Measurements from ENCODE around the gene ATXN1L.
"Not testable (repeated sequence)": the region's sequence is repeated elsewhere in the genome, so short reads cannot be mapped to it uniquely, and the experiment has no call there.

Gene ATXN1L

DNA sequence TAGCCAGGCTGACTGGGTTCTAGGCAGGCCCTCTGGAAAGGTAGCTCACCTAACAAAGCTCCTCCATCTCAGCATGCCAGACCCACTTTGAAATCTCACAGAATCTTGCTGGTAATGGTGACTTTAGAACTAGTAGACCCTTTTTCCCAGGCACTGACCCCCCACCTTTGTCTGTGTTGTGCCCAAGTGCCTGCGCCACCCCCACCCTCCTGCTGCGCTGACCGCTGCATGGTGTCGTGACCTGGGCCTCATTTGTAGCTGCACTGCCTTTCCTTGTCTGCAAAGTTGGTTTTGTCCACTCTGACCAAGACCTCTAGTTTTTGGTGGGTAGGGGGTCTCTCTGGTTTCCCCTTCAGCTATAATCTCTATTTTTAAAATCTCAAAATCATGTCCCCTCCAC, 6.8 kb downstream of the ATXN1L start:
- DNase-seq (ENCODE audit: low read depth in 1 of 2, low spot score in 1 of 2): no peak

DNA sequence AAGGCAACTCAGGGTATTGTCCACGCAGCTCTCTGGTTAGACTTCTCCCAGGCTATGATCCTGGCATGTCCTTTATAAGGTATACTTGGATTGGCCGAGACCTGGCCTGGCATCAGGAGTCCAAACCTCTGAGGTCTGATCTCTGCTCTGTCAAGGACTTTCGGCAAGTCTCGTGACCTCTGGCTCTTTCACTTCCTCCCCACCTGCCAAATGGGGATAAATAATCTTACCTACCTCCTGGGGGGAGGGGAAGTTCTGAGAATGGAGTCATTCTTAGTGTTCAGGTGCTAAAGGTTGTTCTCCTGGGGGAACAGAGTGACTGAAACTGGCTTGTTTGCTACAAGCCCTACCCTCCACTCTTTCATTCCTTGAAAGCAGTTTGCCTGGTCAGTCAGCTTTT, 7.6 kb downstream of the ATXN1L start:
- no peak for DNase-seq (ENCODE audit: low read depth in 1 of 2, low spot score in 1 of 2)

DNA sequence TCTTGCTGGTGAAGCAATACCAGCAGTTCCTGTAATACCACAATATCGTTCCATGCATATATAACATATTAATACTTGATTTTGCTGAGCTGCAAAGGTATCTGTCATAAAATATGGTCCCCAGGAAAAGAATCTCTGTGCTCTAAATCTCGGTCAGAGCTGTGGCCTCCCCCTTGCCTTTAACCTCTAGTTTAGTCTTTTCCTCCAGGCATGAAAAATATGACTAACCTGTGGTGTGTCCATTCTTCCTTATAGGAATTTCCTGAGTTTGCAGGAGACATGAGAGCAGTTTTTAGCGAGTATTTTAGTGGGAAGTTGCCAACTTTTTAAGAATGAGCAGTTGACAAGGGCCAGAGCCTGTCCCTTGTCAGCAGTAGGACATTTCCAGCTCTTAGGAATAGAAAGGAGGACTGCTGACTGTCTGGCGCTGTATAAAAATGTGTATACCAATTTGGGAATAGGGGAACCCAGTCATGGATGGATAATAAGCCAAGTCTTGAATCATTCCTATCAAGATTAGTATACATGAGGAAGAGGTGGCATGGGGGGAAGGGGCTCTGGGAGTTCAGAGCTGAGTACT, 8.7 kb downstream of the ATXN1L start:
- no peak for DNase-seq (ENCODE audit: low read depth in 1 of 2, low spot score in 1 of 2)

DNA sequence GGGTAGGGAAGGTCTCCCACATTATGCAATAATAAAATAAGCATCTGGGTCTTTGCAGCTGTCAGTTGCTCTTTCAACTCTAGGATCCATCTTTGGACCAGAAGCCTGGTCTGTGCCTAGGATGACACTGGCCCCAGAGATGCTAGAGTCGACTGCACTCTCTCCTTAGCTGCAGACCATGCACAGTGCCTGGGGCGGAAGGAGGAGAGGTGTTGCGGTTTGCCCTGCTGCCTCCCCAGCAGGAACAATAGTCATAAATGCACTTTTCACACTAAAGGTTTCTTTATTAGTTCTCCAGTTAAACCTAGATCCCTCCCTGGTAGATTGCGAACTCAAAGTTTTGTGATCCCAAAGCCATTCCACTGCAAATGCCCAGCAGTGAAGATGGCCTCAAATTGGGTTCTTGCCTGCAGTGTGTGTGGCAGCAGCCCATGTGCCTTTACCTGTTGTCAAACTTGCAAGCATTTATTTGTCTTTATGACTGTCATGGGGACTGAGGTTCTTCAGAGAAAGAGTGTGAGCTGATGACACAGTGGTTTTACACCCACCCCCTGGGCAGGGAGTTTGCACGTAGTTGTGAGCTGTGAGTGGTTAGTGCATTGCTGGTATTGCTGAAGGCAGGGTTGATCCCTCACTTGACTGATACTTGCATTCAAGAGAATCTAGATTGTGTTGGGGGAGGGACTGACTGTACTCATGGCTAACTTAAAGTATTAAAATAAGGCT, 10.3 kb downstream of the ATXN1L start:
- no peak for DNase-seq (ENCODE audit: low read depth in 1 of 2, low spot score in 1 of 2)

DNA sequence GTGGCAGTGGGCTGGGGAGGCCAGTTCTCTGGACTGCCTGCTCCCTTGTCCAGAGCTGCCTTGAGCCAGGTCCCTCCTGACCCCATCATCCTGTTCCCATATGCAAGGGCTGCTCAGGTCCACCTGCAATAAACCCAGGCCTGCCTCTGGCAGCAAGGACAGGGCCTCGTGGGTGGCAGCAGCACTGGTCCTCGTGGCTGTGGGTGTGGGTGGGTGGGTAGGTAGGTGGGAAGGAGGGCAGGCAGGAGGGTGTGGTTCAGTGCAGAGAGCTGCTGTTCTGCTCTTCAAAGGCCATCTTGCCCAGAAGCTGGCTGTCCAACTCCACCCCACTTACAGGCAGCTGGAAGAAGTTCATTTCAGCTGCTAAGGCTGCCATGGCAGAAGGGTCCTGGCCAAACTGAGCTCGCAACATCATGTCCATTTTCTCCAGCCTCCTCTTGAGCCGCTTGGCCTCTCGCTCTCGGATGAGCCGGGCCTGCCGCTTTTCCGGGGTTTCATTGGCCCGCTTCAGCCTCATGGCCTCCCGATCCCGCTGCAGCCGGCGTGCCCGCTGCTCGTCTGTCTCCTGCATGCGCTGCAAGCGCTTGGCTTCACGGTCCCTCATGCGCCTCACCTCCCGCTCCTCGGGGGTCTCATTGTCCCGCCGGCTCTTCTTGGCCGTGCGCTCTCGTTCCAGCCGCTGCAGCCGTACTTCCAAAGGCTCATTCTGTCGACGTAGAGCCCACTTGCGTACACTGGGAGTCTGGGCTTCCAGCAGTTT, 14.2 kb downstream of the ATXN1L start:
- DNase-seq (ENCODE audit: low read depth in 1 of 2, low spot score in 1 of 2): no peak

DNA sequence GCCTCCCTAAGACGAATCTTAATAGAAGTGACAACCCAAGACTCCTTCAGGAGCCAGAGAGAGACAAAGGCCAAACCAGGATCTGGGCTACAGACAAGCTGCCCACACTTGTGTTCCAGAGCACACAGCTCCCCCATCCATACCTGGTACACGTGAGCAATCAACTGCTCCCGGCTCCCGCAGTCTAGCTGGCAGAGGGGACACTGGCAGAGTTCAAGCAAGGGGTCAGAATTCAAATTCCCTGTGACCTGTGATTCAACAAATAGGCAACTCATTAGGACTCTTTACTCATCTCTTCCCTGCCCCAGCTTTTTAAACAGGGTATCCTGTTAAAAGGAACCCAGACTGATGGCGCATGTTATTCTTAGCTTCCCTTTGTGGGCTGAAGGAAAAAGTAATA, 18.2 kb downstream of the ATXN1L start:
- DNase-seq (ENCODE audit: low read depth in 1 of 2, low spot score in 1 of 2): no peak

DNA sequence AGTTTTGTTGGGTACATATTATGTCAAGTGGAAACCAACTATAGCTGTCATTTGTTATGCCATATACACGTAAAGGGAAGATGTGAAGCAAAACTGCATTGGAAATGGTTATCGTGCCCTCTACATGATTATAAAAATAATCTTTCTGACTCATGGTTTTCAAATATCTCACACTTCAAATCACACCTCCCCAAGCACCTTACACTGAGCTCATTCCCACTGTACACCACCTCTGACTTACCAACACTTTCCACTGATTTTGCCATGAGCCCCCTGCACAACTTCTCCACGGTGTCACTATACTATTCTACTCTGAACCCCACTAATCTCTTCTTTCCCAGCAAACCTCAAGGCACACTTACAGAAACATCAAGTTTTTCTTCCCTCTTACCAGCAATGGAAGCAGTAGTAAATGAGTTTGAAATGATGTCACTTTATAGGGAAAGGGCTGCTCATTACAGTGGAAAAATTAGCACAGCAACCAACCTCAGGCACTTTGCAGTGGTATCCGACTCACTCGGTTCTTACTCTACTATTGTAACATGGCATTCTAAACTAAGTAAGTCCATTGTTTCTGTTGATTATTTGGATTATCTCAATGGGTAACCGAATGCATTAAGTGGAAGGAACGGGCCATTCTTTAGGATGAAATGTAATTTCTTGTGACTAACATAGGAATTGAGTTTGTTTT, 19.5 kb downstream of the ATXN1L start:
- DNase-seq (ENCODE audit: low read depth in 1 of 2, low spot score in 1 of 2): no peak

DNA sequence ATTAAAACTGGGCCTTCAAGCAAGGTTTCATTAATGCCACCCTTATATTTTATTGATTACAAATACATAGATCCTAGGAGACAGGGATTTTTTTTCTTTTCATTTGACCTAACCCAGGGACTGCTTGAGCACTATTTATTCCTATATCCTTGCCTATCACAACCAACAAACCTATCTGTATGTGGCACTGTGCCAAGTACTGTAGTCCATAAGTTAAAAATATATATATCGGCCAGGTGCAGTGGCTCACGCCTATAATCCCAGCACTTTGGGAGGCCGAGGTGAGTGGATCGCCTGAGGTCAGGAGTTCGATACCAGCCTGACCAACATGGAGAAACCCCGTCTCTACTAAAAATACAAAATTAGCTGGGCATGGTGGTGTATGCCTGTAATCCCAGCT, 21.4 kb downstream of the ATXN1L start:
- DNase-seq (ENCODE audit: low read depth in 1 of 2, low spot score in 1 of 2): not testable (repeated sequence)

DNA sequence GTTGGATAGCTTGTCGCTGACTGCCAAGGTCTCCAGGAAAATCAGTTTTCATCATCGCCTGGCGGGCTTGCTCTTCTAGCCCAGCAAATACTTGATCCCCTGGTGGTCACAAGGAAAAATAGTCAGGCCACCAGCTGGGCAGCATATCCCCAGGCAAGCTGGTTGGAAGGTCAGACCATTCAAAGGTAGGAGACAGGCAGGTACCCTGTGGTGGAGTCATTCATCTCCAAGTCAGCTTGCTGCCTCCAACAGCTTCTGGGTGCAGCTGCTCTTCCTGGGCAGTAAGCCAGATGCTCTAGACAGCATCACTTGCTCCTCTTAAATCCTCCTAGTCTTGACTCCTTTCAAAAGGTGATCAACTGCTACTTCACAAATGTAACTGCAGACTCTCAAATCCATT, 22.2 kb downstream of the ATXN1L start:
- DNase-seq (ENCODE audit: low read depth in 1 of 2, low spot score in 1 of 2): no peak

DNA sequence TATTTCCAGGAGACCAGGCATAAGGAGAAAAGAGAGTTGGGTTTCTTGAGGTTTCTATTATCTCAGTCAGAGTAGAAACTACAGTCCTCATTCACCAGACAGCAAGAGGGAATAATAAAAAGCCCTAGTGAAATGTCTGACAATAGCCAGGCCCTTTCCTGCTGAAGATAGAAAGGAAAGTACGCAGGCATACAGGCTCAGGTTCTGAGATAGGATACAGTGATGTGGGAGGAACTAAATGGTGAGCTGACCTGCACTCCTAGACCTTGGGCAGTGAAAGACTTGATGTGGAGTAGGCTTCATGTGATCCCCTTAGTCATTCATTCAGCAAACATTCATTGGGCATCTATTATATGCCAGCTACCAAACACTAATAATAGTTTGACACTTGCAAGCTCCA, 23.3 kb downstream of the ATXN1L start:
- no peak for DNase-seq (ENCODE audit: low read depth in 1 of 2, low spot score in 1 of 2)

DNA sequence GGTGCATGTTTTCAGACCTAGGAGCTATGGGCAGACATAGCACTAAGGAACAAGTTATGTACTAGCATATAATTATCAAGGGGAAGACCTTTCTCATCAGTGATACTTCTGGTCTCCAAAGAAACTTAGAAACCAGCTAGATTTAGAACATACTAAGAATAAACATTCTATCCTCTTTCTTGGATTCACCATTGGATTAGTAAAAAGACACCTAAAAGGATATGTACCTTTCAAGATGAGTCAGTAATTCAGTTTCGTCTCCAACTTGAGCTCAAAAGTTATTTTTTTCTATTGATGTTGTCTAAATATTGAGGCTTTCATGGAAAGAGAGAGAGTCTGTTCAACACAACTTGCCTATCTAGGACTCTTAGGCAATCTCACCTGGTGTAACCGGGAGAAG, 25.0 kb downstream of the ATXN1L start:
- DNase-seq (ENCODE audit: low read depth in 1 of 2, low spot score in 1 of 2): no peak

DNA sequence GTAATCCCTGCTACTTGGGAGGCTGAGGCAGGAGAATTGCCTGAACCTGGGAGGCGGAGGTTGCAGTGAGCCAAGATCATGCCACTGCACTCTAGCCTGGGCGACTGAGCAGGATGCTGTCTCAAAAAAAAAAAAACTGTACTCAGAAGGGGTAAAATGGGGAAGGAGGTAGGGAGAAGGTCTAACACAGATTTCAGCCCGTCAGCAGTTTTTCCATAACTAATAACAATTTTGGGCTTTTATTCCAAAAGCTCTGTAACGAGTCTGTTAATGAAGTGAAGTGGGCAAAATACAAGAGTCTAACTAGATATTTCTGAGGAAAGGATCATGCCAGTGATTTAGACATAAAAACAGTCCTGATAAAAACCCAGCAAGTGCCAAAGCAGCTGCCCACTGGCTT, 27.4 kb downstream of the ATXN1L start:
- DNase-seq (ENCODE audit: low read depth in 1 of 2, low spot score in 1 of 2): no peak

DNA sequence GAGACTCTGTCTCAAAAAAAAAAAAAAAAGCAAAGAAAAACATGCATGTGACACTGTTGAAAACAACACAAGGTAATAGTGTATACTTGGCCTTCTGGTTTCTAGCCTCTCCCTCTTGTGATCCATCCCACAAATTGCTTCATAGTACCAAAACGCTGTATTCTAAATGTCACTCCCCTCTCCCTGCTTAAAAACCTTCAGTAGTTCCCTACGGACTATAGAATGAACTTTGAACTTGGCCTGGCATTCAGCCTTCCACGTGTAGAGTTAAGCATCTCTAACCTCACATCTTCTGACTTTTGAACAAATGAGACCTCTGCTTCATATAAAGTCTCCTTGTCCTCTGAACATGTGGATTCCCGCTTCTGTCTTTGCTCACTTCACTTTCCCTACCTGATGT, 33.1 kb downstream of the ATXN1L start:
- DNase-seq (ENCODE audit: low read depth in 1 of 2, low spot score in 1 of 2): no peak

DNA sequence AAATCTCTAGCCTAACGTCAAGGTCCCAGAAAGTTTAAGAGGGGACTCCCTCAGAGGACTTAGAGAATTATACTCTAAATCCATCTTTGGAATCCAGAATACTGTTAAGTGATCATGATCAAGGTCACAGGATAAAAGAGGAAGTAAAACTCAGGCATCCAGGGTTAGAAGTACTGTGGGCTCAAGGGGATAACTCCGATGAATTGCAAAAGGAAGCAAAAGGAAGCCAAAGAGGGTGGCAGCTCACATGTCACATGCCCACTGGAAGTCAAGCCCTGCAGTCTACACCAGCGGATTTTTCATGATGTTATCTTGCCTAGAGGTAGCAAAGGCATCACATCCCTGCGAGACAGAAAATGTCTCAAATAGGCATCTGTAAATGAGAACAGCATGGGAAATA, 34.4 kb downstream of the ATXN1L start:
- DNase-seq (ENCODE audit: low read depth in 1 of 2, low spot score in 1 of 2): no peak

DNA sequence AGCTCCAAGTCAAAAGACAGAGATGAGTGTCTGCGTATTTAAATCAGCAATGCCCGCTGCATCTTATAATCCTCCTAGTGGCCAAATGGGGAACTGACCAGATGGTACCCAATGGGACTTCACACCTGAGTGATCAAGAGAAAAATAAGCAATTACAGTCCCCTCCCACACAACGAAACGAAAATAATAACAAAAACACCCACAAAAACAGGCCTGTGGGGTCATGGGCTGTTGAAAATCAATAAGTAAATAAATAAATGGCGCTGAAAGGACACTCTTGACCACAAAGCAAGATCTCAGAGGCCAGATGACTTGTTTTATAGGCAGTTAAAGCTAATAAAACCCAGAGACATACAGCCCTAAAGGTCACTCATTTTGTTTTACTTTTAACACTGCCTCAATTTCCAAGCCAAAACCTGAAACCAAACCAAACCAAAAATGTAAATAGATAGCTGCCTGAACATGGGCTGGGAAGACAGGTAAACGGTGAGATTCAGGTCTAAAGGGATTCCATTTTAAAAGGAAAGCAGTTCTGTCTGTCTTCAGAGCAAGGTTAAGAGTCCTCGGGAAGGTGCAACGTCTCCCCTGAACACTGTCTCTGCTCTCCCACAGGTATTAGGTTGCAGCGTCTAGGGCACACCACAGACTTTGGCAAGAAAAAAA, 36.9 kb downstream of the ATXN1L start:
- DNase-seq (ENCODE audit: low read depth in 1 of 2, low spot score in 1 of 2): peak in 1 of 2 donors; percentile 55

DNA sequence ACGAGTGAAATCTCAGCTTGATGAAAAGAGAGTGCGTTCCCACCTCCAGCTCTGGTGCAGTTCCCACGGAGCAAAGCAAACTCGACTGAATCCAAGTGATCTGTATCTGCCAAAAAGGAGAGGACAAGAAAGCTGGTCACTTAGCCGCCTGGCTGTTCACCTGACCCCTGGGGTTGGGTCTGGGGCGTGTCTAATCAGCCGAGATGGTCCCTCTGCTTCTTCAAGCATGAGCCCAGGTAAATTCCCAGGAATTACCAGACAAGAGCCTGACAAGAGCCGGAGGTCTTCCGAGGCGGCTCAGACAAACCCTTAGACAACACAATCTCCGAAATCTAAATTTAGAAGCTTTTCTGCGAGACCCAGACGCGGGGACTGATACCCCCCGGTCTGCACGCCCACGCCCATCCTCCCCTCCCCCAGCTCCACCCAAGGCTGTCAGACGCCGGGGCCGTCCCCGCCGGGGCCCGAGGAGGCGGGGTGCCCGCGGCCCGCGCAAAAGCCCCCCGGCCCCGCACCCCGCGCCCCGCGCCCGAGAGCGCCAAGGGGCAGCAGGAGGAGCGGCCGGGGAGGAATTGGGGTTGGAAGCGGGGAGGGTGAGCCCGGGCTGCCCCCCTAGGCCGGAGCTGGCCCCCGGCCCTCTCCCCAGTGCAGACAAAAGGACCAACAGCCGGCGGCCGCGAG, 37.5 kb downstream of the ATXN1L start:
- peak; percentile 28 to 56 for DNase-seq (ENCODE audit: low read depth in 1 of 2, low spot score in 1 of 2)

DNA sequence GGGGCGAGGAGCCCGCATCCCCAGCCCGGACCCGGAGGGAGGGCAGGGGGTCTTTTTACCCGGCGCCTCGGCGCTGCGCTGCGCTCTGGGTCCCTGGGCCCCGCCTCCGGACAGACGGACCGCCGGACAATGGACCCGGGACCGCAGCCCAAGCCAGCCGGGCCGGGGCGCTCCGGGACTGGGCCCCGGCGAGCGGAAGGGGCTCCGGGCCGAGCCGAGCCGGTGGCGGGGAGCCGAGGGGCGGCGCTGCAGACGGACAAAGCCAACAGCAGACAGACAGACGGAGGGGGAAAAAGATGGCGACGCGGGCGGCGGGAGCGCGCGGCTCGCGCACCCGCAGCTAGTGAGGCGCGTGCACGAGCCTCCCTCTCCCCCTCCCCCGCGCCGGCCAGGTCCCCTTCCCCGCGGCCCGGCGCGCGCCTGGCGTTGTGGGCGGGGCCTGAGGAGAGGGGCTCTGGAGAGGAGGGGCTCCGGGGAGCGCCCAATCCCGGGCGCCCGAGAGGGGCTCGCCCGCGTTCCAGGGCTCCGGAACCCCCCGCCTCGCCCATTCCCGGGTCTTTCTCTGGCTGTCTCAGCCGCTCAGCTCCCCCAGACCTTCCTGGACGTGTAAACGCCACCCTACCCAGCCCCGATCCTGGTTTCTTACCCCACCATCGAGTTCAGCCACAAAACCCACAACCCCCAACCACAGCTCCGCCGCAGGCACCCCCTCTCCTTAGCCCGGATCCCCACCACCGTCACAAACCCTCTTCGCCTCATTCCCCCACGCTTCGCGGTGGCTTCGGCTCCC, 38.3 kb downstream of the ATXN1L start, which contains the start of gene ZNF821:
ZNF821 (minus strand) TSS at position 334 of the 790 bp plus-strand sequence. CDS start 4,236 bp downstream, outside the sequence.
- peak; percentile 45 to 61 for DNase-seq (ENCODE audit: low read depth in 1 of 2, low spot score in 1 of 2)

DNA sequence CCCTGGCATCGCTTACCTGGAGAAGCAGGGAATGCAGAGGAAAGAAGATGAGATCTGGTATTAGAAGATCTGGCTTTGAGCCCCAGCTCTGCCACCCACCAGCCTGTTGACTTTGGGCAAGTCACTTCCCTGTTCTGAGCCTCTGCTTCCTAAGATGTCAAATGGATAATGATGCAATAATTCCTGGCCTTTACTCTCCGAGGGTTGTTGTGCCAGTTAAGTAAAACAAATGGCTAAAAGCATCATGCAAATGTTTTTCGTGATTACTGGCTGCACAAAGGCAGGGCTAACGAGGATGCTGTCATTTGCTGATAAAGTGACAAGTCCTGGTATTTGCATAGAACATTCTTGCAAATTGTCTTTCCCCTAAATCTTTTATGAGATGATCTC, 39.5 kb downstream of the ATXN1L start:
- no peak for DNase-seq (ENCODE audit: low read depth in 1 of 2, low spot score in 1 of 2)

DNA sequence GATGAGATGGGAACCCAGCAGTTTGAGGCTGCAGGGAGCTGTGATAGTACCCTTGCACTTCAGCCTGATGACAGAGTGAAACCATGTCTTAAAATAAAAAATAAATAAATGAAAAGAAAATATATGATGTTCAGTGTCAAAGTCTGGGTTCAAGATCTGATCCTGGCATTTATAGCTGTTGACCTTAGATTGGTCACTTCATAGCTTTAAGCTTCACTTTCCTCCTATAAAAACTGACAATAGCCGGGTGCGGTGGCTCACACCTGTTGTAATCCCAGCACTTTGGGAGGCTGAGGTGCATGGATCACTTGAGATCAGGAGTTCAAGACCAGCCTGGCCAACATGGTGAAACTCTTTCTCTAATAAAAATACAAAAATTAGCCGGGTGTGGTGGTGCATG, 43.4 kb downstream of the ATXN1L start:
- no peak for DNase-seq (ENCODE audit: low read depth in 1 of 2, low spot score in 1 of 2)

DNA sequence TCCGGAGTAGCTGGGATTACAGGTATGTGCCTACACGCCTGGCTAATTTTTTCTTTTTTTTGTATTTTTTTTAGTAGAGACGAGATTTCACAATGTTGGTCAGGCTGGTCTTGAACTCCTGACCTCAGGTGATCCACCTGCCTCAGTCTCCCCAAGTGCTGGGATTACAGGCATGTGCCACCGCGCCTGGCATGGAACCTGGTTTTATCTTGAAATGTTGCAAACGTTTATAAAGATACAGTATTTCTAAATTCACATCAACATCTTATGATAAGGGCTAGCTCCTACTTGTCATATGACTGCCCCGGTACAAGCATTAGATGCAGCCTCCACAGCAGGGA, 48.1 kb downstream of the ATXN1L start:
- no peak for DNase-seq (ENCODE audit: low read depth in 1 of 2, low spot score in 1 of 2)
